HL-60 (cell line): ENCODE measurements around the gene WASF1.

Source experiments
- DNase-seq, 2 experiments: peaks; one replicate each; pipeline ENCODE4 v3.0.0-alpha.2; 2010 to 2020; ENCODE audit warnings: low read depth in 1 of 2, low spot score in 1 of 2
- H3K27ac ChIP-seq: fragments of 250-450 bp; sonication (Bioruptor Pico); replicated peaks from 2 replicates; pipeline ENCODE4 v1.5.1; 2020; ENCODE audit warnings: mild to moderate bottlenecking, moderate library complexity
- H3K27me3 ChIP-seq: fragments of 250-450 bp; sonication (Bioruptor Pico); 2 replicates; pipeline ENCODE4 v1.5.1; 2021; ENCODE audit warnings: mild to moderate bottlenecking, moderate library complexity; ENCODE audit not compliant: insufficient read depth, poor library complexity, severe bottlenecking
- H3K4me3 ChIP-seq: replicated peaks from 2 replicates; pipeline ENCODE4 v1.5.1; 2011; ENCODE audit warnings: mild to moderate bottlenecking, control low read depth, low read length; ENCODE audit not compliant: insufficient read depth
- CTCF ChIP-seq: IDR thresholded peaks from one replicate; pipeline ENCODE4 v1.5.1; 2011; ENCODE audit warnings: low read length, control low read depth, inconsistent platforms; ENCODE audit not compliant: insufficient read depth
- GABPA ChIP-seq: IDR thresholded peaks from 2 replicates; pipeline ENCODE4 v1.6.1; 2012; ENCODE audit warnings: low read depth
- POLR2AphosphoS5 ChIP-seq: IDR thresholded peaks from 2 replicates; pipeline ENCODE4 v1.6.1; 2012; ENCODE audit warnings: low read depth
- REST ChIP-seq: IDR thresholded peaks from 2 replicates; pipeline ENCODE4 v1.6.1; 2012; ENCODE audit warnings: low read depth; ENCODE audit not compliant: insufficient replicate concordance
- SPI1 ChIP-seq: IDR thresholded peaks from 2 replicates; pipeline ENCODE4 v1.6.1; 2012; ENCODE audit warnings: low read depth, mild to moderate bottlenecking, borderline replicate concordance

WASF1 gene

GRCh38 chr6:110068592-110068967 is 110.9 kb downstream of the WASF1 start:
- DNase-seq, result no peak
- no peak for TF ChIP-seq SPI1
- TF ChIP-seq POLR2AphosphoS5, result no peak
- no peak for TF ChIP-seq REST
- no peak for TF ChIP-seq GABPA
- no peak for TF ChIP-seq CTCF
- no peak overlapping the region for H3K4me3 ChIP-seq

GRCh38 chr6:110067837-110068591 is 111.5 kb downstream of the WASF1 start:
- Histone ChIP-seq H3K27ac (no peak overlapping the region), H3K27me3 (no peaks in the 10 kb centered on the region), H3K4me3 (no peak overlapping the region)
- no peak for DNase-seq
- TF ChIP-seq CTCF, result no peak
- no peak for TF ChIP-seq POLR2AphosphoS5
- TF ChIP-seq GABPA, result no peak
- no peak for TF ChIP-seq SPI1
- no peak for TF ChIP-seq REST

More at GRCh38 chr6:110068592-110068967, 110.9 kb downstream of the WASF1 start:
- no peaks in the 10 kb centered on the region for H3K27me3 ChIP-seq
- no peak overlapping the region for H3K27ac ChIP-seq

GRCh38 chr6:110064744-110065524 is 114.5 kb downstream of the WASF1 start:
- H3K27me3 ChIP-seq, result peaks cover 5% of the 10 kb centered on the region

More at GRCh38 chr6:110064744-110065524, 114.5 kb downstream of the WASF1 start:
- H3K27ac ChIP-seq, result no peak overlapping the region
- TF ChIP-seq SPI1 (no peak), POLR2AphosphoS5 (no peak), GABPA (no peak), REST (no peak), CTCF (no peak)
- no peak overlapping the region for H3K4me3 ChIP-seq
- DNase-seq, result no peak
